GM12864 (cell line): ENCODE measurements around the gene PRCD.

Experiments used
- DNase-seq: peaks from one replicate; pipeline ENCODE4 v3.0.0-alpha.2; 2011; ENCODE audit warnings: low read depth
- H3K4me3 ChIP-seq: 2 replicates; pipeline ENCODE4 v1.5.1; 2011; ENCODE audit warnings: mild to moderate bottlenecking, low read depth, low read length, control low read depth
- TF ChIP-seq, protein P1 (sequence below): IDR thresholded peaks from 2 replicates; pipeline ENCODE4 v1.5.1; 2011; ENCODE audit warnings: low read depth, mild to moderate bottlenecking, moderate library complexity, low read length, control low read depth, inconsistent platforms; ENCODE audit errors: missing control alignments

PRCD gene

DNA sequence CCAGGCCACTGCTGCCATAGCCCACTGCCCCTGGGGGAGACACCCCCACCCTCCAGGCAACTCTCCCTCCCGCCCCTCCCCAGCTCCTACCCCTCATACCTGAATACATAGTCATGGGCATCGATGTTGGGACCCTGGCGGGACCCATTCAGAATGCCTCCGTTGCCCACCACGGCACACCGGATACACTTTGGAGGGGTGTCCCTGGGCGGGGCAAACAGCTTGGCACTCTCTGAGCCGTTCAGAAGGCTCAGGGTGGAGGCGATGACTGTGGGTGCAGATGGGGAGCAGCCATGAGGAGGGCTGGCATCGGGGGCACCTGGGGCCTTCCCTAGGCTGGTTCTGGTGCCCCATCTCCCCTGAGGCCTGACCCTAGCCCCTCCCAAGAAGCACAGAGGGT, 33.3 kb downstream of the PRCD start:
- TF ChIP-seq, protein P1, sequence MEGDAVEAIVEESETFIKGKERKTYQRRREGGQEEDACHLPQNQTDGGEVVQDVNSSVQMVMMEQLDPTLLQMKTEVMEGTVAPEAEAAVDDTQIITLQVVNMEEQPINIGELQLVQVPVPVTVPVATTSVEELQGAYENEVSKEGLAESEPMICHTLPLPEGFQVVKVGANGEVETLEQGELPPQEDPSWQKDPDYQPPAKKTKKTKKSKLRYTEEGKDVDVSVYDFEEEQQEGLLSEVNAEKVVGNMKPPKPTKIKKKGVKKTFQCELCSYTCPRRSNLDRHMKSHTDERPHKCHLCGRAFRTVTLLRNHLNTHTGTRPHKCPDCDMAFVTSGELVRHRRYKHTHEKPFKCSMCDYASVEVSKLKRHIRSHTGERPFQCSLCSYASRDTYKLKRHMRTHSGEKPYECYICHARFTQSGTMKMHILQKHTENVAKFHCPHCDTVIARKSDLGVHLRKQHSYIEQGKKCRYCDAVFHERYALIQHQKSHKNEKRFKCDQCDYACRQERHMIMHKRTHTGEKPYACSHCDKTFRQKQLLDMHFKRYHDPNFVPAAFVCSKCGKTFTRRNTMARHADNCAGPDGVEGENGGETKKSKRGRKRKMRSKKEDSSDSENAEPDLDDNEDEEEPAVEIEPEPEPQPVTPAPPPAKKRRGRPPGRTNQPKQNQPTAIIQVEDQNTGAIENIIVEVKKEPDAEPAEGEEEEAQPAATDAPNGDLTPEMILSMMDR = no peak
- H3K4me3 ChIP-seq = no peak overlapping the region
- DNase-seq = no peak

GRCh38 chr17:76574166-76574565, 34.3 kb downstream of the PRCD start:
- TF ChIP-seq, protein P1 = no peak
- DNase-seq = no peak
- no peak overlapping the region for H3K4me3 ChIP-seq

DNA sequence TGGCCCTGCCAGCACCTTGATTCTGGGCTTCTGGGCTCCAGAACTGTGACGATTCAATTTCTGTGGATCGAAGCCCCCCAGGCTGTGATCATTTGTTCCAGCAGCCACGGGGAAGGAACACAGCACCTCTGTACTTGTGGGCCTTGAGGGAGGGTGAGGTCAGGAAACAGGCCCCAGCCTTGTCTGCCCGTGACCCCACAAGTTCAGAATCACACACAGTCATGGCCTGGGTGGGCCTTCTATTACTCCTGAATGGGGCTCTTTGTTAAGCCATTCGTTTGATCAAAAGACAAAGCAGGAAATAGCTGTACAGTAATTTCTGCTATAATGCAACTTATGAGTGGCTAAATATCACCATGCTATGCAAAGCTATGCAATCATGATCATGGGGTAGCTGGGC, 35.7 kb downstream of the PRCD start:
- TF ChIP-seq, protein P1 = no peak
- no peak for DNase-seq
- H3K4me3 ChIP-seq = no peak overlapping the region

- no peak for DNase-seq
- TF ChIP-seq, protein P1 = no peak
- H3K4me3 ChIP-seq = no peak overlapping the region
These were observed 36.3 kb downstream of the PRCD start for GRCh38 chr17:76576189-76576588.

GRCh38 chr17:76577876-76578275, 38.0 kb downstream of the PRCD start:
- no peak for DNase-seq
- TF ChIP-seq, protein P1 = no peak
- H3K4me3 ChIP-seq = no peak overlapping the region

DNA sequence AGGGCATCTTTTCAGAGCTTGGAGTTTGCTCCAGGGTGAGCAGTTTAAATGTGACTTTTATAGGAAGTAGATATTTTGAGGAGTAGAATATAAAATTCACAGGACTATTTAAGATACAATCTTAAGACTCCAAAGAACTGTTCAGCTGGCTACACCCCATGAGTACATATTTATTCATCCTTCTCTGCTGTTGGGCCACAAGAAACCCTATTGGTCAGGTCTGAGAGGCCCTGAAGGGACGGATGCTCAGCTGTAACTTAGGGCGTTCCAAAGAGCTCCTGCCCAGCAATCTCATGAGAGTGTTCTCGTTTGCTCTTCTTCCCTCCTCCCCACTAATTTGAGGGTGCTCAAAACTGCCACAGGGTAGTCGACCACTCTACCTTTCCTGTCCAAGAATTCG, 38.5 kb downstream of the PRCD start:
- no peak overlapping the region for H3K4me3 ChIP-seq
- TF ChIP-seq, protein P1 = no peak
- no peak for DNase-seq

- H3K4me3 ChIP-seq = no peak overlapping the region
- no peak for DNase-seq
- TF ChIP-seq, protein P1 = no peak
These were observed 39.4 kb downstream of the PRCD start for GRCh38 chr17:76579281-76579680.
